Measurements from ENCODE around the gene MAF.
A peak's percentile ranks its signal among the peaks of the same experiment; 100 is the strongest.

MAF gene

DNA sequence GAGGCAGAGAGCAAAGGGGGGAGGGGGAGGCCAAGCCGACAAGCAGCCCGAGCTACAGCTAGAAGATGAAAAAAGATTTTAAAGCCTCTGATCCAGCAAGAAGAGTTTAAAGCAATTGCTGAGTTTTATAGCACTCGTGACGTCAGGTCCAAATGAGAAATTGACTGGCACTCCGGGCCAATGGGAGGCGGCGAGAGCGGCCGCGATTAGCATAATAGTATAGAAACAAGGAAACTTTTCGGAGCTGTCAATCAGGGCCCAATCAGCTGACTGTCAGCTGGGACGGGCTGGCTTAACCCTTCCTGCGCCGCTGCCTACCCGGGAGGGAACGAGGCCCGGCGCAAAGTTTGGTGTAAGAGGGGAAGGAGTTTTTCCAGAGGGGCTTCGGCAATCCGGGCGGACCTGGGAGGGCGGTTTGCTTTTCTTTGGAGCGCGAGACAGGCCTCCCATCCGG, at the start of gene MAF:
Gene MAF (minus strand): TSS at position 100 of the 454 bp plus-strand sequence. CDS start 835 bp downstream, outside the sequence.
- Mint-ChIP-seq H3K4me3 (peak within 1 kb of the TSS; percentile 89), H3K27me3 (peaks cover 47% of the 10 kb centered on the region), H3K27ac (peak within 1 kb of the TSS; percentile 93), H3K9me3 (no peaks in the 10 kb centered on the region), H3K4me1 (ENCODE audit: low read depth) (peaks cover 49% of the 10 kb centered on the region), H3K36me3 (ENCODE audit: low read depth) (peaks cover 35% of the 10 kb centered on the region)
- DNase-seq, result peak; percentile 83

DNA sequence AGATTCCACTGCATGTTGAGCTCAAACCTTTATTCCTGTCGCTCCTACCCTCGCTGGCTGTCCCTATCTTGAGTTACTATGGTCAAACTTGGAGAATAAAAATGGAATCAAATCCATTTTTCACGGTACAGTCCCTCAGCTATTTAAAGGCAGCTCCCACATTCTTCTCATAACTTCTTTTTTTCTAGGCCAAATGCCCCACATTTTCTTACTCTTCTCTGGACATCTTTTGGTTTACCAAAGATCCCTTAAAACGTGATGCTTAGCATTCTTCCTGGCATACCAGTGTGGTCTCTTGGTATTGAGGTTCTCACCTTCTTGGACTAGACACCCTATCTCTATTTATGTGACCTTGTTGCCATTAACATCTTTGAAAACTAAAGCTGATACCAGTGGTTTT, 48.3 kb upstream of the MAF start:
- Mint-ChIP-seq H3K9me3 (no peaks in the 10 kb centered on the region), H3K27me3 (peaks cover 9% of the 10 kb centered on the region), H3K36me3 (ENCODE audit: low read depth) (no peaks in the 10 kb centered on the region), H3K4me1 (ENCODE audit: low read depth) (no peaks in the 10 kb centered on the region), H3K4me3 (no peak overlapping the region), H3K27ac (no peak overlapping the region)
- DNase-seq, result no peak

DNA sequence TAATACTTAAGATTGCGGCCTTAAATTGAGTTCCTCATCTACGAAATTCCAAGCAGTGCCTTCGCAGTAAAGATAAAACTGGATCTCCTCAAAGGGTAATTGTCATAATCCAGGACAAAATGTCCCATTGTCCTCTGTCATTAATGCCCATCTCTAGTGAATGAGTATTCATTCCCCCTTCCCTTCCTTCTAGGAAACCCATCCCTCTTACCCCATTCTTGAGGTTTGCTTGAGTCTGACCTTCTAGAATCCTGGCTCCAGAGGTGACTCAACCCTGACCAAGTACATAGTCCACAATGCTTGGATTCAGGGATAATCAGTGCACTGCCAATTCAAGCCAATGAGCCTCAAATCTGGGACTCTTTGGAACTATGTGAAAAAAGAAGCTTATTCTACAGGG, 47.0 kb upstream of the MAF start:
- Mint-ChIP-seq H3K27ac (no peak overlapping the region), H3K4me1 (ENCODE audit: low read depth) (peaks cover 3% of the 10 kb centered on the region), H3K9me3 (no peaks in the 10 kb centered on the region), H3K36me3 (ENCODE audit: low read depth) (no peaks in the 10 kb centered on the region), H3K4me3 (no peak overlapping the region), H3K27me3 (peaks cover 6% of the 10 kb centered on the region)
- no peak for DNase-seq

DNA sequence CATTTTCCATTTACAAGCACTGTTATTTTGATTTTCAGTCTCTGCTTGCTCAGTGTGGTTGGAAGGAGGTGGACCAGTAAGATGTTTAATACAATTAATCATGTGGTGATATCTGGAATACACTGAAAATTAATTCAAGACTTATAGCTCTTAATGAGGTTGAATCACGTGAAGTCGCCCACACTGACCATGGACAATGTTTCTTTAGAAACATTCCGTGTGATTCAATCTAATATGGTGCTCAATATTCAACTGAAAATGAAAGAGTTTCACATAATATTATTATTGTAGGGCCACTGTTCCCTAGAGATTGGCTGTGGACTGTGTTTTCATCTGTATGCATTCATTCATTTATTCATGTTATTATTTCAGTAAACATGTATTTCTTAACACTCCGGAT, 45.2 kb upstream of the MAF start:
- no peak for DNase-seq
- H3K9me3 Mint-ChIP-seq, result no peaks in the 10 kb centered on the region
- H3K4me3 Mint-ChIP-seq, result no peak overlapping the region
- no peaks in the 10 kb centered on the region for H3K36me3 Mint-ChIP-seq (ENCODE audit: low read depth)
- H3K27me3 Mint-ChIP-seq, result peaks cover 6% of the 10 kb centered on the region
- peaks cover 14% of the 10 kb centered on the region for H3K4me1 Mint-ChIP-seq (ENCODE audit: low read depth)
- no peak overlapping the region for H3K27ac Mint-ChIP-seq

DNA sequence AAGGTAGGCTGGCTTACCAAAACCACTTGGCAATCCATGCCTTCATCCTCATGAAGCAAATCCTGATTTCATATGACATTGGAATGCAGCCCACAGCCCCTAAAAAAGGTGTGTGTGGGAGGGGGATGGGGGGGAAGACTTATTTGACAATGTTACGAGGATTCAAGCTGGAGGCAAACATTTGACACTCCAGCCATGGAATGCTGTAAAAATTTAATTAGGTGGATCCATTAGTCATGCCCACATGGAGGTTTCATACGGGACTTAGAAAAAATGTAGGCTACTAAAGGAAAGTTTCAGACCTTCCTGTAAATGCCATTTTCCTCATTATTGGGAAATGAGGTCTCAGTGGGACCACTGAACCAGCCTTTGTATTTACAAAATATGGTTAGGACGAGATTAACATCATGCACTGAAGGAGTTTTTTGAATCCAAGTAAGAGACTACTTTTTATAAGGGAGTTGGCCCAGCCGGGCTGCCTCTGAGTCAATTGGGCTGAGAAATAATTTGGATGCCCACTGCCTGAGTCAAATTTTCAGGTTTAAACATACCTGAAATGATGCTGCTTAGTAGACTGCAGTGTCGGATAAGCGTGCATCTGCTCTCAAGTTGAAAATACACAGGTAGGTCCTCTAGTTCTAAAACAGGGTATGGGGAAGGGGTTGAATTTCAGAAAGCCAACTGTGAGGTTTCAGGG, 44.6 kb upstream of the MAF start:
- Mint-ChIP-seq H3K9me3 (no peaks in the 10 kb centered on the region), H3K36me3 (ENCODE audit: low read depth) (no peaks in the 10 kb centered on the region), H3K27me3 (peaks cover 6% of the 10 kb centered on the region), H3K4me3 (no peak overlapping the region), H3K27ac (no peak overlapping the region), H3K4me1 (ENCODE audit: low read depth) (peaks cover 19% of the 10 kb centered on the region)
- DNase-seq, result no peak

DNA sequence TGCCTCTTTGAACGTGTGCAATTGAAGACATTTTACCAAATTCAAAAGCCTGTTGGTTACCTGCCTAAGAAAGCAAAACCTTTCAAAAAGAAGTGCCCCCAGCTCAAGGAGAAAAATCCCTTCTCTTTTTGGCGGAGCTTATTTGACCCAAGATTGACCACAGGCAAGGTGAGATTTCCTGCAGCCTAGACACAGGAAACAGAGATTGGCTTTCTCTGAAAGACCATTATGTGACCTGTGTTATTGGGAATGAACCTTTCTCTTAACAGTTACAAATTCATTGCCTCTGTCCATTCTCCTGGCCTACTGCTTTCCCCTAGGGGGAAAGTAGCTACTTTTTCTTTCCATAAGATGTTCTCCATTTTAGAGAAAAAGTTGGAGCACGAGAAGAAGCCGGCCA, 42.1 kb upstream of the MAF start:
- peaks cover 34% of the 10 kb centered on the region for H3K4me1 Mint-ChIP-seq (ENCODE audit: low read depth)
- H3K4me3 Mint-ChIP-seq, result no peak overlapping the region
- H3K27me3 Mint-ChIP-seq, result peaks cover 7% of the 10 kb centered on the region
- H3K36me3 Mint-ChIP-seq (ENCODE audit: low read depth), result no peaks in the 10 kb centered on the region
- no peaks in the 10 kb centered on the region for H3K9me3 Mint-ChIP-seq
- no peak overlapping the region for H3K27ac Mint-ChIP-seq
- no peak for DNase-seq

DNA sequence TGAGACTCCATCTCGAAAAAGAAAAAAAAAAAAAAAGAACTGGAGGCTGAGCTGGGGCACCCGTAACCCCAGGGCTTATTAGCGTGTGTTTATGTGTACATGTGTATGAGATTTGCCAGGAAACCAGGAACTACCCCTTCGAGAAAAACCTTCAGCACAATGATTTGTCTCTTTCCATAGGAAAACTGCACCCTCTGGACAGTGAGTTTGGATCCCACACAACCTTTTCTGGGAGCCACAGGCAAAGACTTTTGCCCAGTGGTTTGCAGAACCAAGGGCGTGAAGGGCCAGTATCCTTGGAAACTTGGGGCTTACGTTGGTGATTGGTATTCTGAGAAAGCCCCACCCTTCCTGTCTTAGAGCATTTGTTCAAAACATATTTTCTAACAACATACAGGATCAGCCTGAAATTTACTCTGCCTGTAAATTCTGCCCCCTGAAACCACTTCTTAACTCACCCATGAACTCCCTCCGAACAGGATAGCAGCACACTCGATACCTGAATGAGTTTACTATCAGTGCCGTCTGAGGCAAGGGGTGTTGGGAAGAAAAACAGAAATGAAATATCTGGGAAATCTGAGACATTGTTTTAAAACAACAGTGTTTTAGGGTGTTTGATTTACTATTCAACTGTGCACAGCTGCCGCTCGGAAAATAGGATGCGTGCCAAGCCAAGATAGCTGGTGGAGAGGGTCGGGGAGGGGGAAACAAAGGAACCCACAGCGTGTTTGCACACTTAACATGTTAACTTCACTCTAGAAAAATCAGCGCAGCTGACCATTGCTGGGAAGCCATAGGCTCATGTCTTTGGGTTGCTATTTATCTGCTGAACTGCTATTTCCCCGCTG, 40.2 kb upstream of the MAF start:
- H3K4me3 Mint-ChIP-seq, result no peak overlapping the region
- DNase-seq, result no peak
- H3K27ac Mint-ChIP-seq, result no peak overlapping the region

DNA sequence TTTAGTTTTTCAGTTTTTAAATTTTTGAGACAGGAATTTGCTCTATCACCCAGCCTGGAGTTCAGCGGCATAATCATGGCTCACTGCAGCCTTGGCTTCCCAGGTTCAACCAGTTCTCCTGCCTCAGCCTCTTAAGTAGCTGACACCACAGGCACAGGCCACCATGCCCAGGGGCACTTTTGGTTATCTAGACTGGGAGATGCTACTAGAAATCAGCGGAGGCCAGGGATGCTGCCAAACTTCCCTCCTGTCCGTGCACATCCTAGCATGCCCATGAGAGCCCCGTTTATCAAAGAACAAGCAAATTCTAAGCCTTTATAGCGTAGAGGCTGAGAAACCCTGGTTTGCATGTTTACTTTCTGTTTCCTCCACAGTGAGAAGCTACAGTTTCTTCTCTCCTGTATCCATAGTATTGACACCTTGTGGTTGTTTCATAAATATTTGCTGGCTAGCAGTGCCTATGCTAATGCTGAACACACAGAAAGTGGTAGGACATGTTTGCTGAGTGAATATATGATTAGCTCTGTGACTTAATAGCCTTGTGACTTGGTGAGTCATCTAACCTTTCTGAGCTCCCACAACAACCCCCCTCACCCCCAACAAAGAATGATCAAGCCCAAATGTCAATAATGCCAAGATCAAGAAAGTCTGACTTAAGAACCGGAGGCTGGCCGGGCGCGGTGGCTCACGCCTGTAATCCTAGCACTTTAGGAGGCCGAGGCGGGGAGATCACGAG, 39.2 kb upstream of the MAF start:
- peak overlapping the region; percentile 18 for H3K27ac Mint-ChIP-seq
- H3K4me1 Mint-ChIP-seq (ENCODE audit: low read depth), result peaks cover 34% of the 10 kb centered on the region
- no peaks in the 10 kb centered on the region for H3K36me3 Mint-ChIP-seq (ENCODE audit: low read depth)
- no peak for DNase-seq
- no peaks in the 10 kb centered on the region for H3K9me3 Mint-ChIP-seq
- no peak overlapping the region for H3K4me3 Mint-ChIP-seq
- peaks cover 7% of the 10 kb centered on the region for H3K27me3 Mint-ChIP-seq

More for the DNA sequence above, 40.2 kb upstream of the MAF start:
- Mint-ChIP-seq H3K9me3 (no peaks in the 10 kb centered on the region), H3K27me3 (peaks cover 7% of the 10 kb centered on the region), H3K4me1 (ENCODE audit: low read depth) (peaks cover 34% of the 10 kb centered on the region), H3K36me3 (ENCODE audit: low read depth) (no peaks in the 10 kb centered on the region)

DNA sequence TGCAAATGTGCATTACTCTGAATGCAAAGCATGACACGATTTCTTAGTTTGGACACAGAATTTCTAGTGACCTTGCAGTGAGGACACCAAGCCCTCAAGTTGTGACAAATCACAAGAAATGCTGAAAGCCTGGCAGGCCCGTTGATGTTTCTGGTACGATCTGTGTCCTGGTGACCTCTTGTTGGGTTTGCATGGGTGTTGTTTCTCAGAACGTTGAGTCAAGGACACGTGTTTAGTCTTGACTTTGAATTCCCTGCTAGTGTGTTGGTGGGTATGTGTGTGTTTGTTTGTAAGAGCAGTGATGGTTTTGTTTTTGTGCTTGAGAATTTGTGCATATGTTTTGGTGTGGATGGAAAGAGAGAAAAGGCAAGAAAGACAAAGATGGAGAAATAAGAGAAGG, 37.8 kb upstream of the MAF start:
- Mint-ChIP-seq H3K27ac (no peak overlapping the region), H3K4me3 (no peak overlapping the region)
- DNase-seq, result no peak

DNA sequence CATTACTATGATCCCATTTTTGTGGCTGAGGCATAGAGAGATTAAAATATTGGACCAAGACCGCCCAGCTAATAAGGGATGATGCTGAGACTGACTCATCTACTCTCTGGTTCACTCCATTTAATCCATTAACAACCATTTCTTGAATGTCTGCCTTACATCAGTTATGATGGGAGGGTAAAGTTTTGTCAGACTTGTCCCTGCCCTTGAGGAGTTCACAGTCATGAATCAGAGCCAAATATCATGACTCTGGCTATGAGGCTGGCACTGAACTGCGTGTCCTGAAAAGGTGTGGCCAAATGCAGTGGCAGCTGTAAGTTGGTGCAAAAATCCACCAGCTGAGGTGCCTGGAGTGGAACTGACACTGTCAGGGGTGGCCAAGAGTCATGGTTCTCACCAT, 35.0 kb upstream of the MAF start:
- no peak overlapping the region for H3K27ac Mint-ChIP-seq
- no peaks in the 10 kb centered on the region for H3K36me3 Mint-ChIP-seq (ENCODE audit: low read depth)
- H3K27me3 Mint-ChIP-seq, result peaks cover 34% of the 10 kb centered on the region
- no peak for DNase-seq
- no peak overlapping the region for H3K4me3 Mint-ChIP-seq
- H3K9me3 Mint-ChIP-seq, result no peaks in the 10 kb centered on the region
- peaks cover 27% of the 10 kb centered on the region for H3K4me1 Mint-ChIP-seq (ENCODE audit: low read depth)

More for the DNA sequence above, 37.8 kb upstream of the MAF start:
- H3K9me3 Mint-ChIP-seq, result no peaks in the 10 kb centered on the region
- H3K27me3 Mint-ChIP-seq, result peaks cover 15% of the 10 kb centered on the region
- no peaks in the 10 kb centered on the region for H3K36me3 Mint-ChIP-seq (ENCODE audit: low read depth)
- H3K4me1 Mint-ChIP-seq (ENCODE audit: low read depth), result peaks cover 34% of the 10 kb centered on the region

DNA sequence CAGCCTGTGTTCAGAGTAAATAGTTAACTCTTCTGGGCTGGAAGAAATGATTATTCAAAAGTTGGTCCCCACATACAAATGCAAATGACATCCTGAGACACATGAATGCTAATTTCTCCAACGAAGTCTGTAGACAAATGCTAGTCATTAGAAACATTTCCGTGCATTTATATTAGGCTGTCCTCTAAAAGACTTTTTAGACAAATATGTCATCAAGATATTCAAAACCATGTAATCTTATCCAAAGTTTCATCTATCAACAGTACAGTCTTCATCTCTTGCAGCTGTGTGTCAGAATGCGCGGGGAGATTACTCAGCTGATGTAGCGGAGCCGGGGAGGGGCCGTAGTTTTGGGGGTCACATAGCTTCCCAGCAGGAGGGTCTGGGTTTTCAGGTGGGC, 33.8 kb upstream of the MAF start:
- Mint-ChIP-seq H3K4me3 (no peak overlapping the region), H3K4me1 (ENCODE audit: low read depth) (peaks cover 19% of the 10 kb centered on the region), H3K36me3 (ENCODE audit: low read depth) (no peaks in the 10 kb centered on the region), H3K27ac (no peak overlapping the region), H3K27me3 (peaks cover 41% of the 10 kb centered on the region), H3K9me3 (no peaks in the 10 kb centered on the region)
- DNase-seq, result no peak

DNA sequence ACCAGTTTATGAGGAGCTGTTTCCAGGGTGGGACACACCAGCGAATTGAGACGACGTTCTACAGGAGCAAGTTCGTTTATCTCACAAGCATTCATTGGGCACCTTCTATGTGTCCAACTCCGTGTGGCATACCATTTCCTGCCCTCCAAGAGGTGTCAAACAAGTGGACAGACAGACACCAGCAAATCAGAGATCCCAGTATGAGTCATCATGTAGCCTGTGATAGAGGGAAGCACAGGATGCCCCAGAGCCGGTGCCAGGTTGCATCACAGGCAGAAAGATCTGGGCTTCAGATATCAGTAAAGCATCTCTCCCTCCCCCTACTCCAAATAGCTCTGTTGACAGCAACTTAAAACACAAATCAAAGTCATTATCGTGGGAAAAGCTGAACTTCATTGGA, 31.8 kb upstream of the MAF start:
- peaks cover 2% of the 10 kb centered on the region for H3K9me3 Mint-ChIP-seq
- H3K36me3 Mint-ChIP-seq (ENCODE audit: low read depth), result no peaks in the 10 kb centered on the region
- H3K4me3 Mint-ChIP-seq, result no peak overlapping the region
- DNase-seq, result no peak
- peaks cover 41% of the 10 kb centered on the region for H3K27me3 Mint-ChIP-seq
- no peak overlapping the region for H3K27ac Mint-ChIP-seq
- H3K4me1 Mint-ChIP-seq (ENCODE audit: low read depth), result peaks cover 27% of the 10 kb centered on the region

DNA sequence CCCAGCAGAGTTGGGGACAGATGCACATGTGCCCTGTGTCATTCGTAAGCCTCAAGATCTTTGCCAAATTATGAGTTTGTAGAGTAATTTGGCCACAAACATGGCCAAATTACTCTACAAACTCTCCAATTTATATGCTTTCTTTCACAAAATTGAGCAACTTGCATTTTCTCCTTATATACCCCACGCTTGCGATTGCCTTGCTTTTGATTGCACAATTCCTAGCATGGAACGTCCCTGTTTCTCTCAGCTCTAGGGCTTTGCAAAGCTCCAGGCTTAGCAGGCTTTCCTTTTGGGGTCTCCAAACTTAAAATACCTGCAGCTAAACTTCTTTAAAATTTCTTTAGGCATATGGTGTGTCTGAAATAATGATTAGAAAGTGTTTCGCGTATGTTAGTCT, 28.5 kb upstream of the MAF start:
- Mint-ChIP-seq H3K9me3 (peaks cover 2% of the 10 kb centered on the region), H3K4me1 (ENCODE audit: low read depth) (peaks cover 33% of the 10 kb centered on the region), H3K27me3 (peaks cover 58% of the 10 kb centered on the region), H3K4me3 (no peak overlapping the region), H3K27ac (peak overlapping the region; percentile 76), H3K36me3 (ENCODE audit: low read depth) (no peaks in the 10 kb centered on the region)
- DNase-seq, result no peak

DNA sequence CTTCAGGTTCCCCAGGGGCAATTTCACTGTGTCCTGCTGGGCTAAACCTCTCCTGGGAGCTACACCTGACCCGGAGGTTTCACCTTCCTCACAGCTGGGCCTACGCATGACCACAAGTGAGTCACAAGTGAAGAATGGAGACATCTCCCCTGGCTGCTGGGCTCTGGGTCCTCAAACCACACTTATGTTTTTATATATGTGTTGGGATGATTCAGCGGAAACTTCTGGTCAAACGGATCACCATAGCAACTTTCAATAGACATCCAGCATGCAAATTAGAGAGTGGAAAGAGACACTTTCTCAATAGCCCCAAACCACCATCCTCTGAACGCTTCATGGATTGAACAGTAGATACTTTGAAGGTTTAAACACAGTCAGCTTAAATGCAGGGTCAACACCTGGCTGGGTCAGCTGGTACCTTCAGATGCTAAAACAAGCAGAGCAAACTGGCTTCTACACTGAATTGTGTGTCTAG, 28.0 kb upstream of the MAF start:
- peaks cover 59% of the 10 kb centered on the region for H3K27me3 Mint-ChIP-seq
- no peaks in the 10 kb centered on the region for H3K36me3 Mint-ChIP-seq (ENCODE audit: low read depth)
- peak; percentile 75 for DNase-seq
- H3K4me1 Mint-ChIP-seq (ENCODE audit: low read depth), result peaks cover 33% of the 10 kb centered on the region
- H3K27ac Mint-ChIP-seq, result peak overlapping the region; percentile 76
- H3K4me3 Mint-ChIP-seq, result no peak overlapping the region
- H3K9me3 Mint-ChIP-seq, result peaks cover 2% of the 10 kb centered on the region

Measured in activated T-cell treated with anti-CD3 and anti-CD28 coated beads, Interleukin-2, amount 50 U/mL, for 24 hours (primary cell).